GM19372 (cell line): ENCODE data around the gene UTS2.

ENCODE experiments used
- ATAC-seq: cut with Tn5 transposase; IDR thresholded peaks from one replicate; pipeline ENCODE4 v1.9.1; 2021; ENCODE audit warnings: mild to moderate bottlenecking, low read depth, moderate library complexity; ENCODE audit not compliant: unreplicated experiment

Gene UTS2

DNA sequence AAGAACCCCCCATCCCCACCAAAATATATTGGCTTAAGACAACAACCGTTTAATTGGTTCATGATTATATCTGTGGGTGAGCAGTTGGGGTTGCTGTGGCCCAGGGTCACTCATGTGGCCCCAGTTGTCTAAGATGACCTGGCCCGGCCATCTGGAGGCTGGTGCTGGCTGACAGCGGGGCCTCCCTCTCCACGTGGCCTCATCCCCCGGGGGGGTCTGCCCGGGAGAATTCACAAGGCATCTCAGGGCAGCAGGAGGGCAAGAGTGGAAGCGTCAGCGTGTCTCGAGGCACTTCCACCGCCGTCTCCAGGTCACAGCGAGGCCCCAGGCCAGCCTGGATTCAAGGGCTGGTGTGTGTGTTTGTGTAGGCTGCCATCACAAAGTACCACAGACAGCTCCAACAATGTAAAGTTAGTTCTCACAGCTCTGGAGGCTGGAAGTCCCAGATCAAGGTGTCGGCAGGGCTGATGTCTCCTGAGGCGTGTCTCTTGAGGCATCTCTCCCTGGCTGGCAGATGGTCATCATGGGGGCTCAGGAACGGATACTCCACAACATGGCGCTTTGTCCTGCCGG, 11.0 kb upstream of the UTS2 start:
- no peak for ATAC-seq

GRCh38 chr1:7862211-7863060, 9.6 kb upstream of the UTS2 start:
- no peak for ATAC-seq

DNA sequence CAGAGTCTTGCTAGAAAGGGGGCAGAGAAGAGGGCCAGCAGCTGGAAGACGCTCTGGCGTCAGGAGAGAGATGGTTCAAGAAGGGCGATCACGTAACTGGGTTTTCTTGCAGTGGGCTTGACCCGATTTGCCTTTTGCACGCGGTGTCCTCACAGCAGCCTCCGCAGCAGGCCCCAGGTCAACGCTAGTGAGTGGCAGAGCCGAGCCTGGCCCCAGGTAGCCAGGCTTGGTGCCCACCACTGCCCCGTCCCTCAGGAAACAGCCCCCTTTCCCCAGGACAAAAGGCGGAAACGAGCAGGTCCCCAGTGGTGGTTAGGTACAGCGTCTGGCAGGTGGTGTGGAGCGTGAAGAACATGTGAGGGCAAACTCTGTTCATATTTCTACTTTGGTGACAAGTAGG, 8.6 kb upstream of the UTS2 start:
- ATAC-seq = no peak

- no peak for ATAC-seq
Measured at GRCh38 chr1:7860130-7860529, 7.3 kb upstream of the UTS2 start.

GRCh38 chr1:7859406-7859805, 6.5 kb upstream of the UTS2 start:
- ATAC-seq = no peak

DNA sequence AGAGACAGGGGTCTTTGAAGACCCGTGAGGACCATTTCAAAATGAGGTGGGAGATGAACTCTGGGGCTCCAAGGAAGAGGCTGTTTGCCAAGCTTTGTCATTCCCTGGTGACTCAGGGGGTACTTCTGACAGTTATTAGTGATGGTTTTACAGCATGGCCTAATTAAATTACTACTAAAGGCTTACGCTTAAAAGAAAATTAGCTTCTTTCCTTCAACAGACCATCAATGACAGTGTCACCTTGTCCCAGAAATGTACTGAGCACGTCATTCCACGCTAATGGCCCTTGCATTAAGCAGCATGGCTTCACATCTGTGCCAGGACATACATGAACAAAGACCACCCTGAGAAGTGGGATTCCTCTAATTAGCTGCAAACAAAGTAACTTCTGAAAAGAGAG, 5.1 kb upstream of the UTS2 start:
- ATAC-seq = no peak

- no peak for ATAC-seq
Measured at GRCh38 chr1:7857000-7857399, 4.1 kb upstream of the UTS2 start.

DNA sequence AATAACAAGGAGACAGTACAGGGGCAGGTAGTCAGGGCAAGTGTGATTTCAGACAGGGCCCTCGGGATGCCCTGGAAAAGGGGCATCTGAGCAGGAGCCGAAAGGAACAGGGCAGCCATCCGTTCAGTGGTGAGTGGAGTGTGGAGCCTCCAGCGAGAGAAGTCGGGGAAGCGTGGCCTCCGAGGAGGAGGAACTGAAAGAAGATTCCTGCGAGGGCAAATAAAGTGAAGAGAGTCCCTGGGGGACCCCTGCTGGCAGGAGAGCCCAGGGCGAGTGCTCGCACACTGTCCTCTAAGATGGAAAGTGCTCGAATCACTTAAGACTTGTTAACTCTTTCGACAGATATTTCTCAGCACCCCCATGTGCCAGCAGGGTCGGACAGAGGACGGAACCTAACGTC, 3.5 kb upstream of the UTS2 start:
- no peak for ATAC-seq

- ATAC-seq = no peak
Measured at GRCh38 chr1:7853684-7854026, 790 bp upstream of the UTS2 start.

DNA sequence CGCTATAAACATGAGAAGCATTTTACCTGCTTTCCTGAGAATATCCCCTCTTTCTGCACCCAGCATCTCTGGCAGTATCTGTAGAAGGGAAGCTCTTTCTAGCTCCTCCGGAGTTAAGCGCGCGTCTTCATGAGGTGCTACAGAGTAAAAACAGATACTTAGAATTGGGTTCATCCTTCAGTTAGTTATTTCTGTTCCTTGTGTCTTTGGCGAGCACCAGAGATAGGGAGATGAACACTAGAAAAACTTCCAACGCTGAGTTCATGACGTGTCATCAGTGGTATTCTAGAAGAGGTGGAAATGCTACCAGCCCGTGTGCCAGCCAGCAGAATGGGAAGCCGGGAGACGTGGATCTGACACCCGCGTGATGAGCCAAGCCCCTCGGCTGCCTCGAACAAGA, 2.1 kb downstream of the UTS2 start:
- ATAC-seq = no peak

GRCh38 chr1:7847599-7847998, 5.3 kb downstream of the UTS2 start:
- no peak for ATAC-seq

GRCh38 chr1:7846656-7847055, 6.2 kb downstream of the UTS2 start:
- no peak for ATAC-seq

- no peak for ATAC-seq
Measured at GRCh38 chr1:7845761-7846160, 7.1 kb downstream of the UTS2 start.

- no peak for ATAC-seq
Measured at GRCh38 chr1:7842517-7842916, 10.3 kb downstream of the UTS2 start.

DNA sequence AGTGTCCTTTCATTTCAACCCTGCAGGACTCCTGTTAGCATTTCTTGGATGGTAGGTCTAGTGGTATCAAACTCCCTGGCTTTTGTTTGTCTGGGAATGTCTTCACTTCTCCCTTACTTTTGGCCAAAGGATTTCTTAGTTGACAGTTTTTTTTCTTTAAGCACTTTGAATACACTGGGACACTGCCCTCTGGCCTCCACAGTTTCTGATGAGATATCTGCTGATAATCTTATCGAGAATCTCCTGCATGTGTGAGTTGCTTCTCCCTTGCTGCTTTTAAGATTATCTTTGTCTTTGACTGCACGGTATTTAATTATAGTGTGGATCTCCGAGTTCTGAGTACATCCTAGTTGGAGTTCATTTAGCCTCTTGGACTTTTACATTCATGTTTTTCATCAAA, 13.3 kb downstream of the UTS2 start:
- ATAC-seq = no peak

DNA sequence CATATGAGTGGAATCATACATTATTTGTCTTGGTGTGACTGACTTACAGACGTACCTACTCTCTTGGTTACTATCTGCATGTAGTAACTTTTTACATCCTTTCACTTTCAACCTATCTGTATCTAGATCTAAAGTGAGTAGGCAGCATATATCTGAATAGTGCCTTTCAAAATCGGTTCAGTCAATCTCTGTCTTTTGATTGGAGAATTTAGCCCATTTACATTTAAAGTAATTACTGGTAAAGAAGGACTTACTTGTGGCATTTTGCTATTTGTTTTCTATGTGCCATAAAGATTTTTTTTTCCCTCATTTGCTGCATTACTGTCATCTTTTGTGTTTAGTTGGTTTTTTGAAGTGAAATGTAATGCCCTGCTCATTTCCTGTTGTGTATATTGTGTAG, 14.2 kb downstream of the UTS2 start:
- ATAC-seq = no peak

DNA sequence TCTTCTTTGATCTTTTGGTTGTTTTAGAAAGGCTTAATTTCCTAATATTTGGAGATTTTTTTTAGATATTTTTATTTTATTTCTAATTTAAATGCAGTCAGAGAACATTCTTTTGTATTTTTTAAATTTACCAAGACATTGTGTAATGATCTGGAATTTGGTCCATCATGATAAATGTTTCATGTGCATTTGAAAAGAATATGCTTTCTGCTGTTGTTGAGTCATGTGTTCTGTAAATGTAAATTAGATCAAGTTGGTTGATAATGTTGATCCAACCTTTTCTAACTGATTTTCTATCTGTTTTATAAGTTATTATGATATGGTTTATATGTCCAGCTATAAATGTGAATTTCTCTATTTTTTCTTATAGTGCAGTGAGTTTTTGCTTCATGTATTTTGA, 19.8 kb downstream of the UTS2 start:
- no peak for ATAC-seq

DNA sequence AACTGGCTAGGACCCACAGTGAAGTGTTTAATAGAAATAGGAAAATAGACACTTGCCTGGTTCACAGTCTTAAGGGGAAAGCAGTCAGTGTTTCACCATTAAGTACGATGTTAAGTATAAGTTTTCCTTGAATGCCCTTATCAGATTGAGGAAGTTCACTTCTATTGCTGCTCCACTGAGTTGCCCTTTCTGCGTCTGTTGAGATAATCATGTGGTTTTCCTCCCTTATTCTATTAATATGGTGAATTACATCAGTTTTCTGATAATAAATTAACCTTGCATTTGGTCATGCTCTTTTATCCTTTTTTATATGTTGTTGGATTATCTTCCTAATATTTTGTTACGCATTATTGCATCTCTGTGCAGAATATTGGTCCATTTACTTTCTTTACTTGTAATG, 21.4 kb downstream of the UTS2 start:
- ATAC-seq = no peak

GRCh38 chr1:7827126-7827955, 25.5 kb downstream of the UTS2 start:
- ATAC-seq = no peak

DNA sequence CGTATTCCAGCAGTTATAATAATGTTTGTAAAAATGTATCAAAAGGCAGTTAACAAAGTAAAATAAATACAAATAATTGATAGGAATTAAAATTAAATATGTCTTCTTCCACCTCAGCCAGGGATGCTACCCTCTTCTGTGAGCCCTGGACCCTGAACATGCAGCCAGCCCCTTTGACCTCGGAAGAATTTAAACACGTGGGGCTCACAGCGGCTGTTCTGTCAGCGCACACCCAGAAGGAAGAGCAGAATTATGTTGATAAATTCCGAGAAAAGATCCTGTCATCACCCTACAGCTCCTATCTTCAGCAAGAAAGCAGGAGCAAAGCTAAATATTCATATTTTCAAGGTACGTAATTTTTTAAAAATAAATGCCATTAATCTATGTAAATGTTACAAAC, 26.5 kb downstream of the UTS2 start:
- no peak for ATAC-seq

DNA sequence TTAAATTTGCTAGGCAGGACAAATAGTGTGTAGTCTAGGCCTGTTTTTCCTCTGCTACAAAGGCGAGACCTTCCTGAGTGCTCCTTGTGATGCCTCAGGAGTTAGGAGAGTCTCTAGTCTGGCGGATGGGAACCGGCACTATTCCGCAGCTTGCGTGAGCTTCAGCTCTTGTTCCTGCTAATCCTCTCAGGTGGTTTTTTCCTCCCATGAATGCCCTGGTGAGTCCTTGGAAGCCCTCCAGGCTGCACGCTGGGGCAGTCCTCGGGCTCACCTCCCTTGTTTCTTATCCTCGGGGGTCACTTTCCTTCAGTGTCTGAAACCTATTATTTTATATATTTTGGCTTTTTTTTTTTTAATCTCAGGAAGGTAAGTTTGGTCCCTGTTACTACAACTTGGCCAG, 28.2 kb downstream of the UTS2 start:
- ATAC-seq = no peak

- no peak for ATAC-seq
Measured at GRCh38 chr1:7821282-7821681, 31.6 kb downstream of the UTS2 start.
